ENCODE measurements around the gene CORO2A. TPM values are rescaled to one million over a fixed set of nuclear protein-coding genes. Genes with fewer than 3 reads are reported as not detected.

Gene CORO2A
- polyA plus RNA-seq, 1 of the 3 experiments (the other 2 are of a cell fraction), result 2.3 TPM

DNA sequence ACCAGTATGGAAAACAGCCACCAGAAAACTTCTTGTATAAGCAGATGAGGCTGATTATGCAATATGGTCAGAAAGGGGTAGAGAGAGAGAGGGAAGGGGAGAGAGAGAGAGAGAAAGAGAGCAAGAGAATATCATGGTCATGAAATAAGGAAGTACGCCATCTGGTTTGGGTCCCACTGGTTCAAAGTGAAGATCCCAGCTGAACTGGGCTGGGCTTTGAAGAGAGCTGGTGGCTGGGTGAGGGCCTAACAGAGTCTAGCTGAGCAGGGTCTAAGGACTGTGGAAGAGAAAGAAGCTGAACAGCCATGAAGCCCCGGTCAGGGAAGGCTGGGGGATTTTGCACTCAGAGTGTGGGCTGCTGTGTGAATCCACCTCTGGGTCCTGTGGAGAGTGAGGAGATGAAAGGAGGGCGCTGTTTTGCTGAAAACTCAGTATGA is 88.0 kb downstream of the CORO2A start:
- H3K9ac ChIP-seq, result no peak overlapping the region
- H3K4me2 ChIP-seq, result no peak overlapping the region
- H3F3A ChIP-seq (replicated peaks; ENCODE audit: insufficient read depth), result no peaks in the 10 kb centered on the region
- no peak for DNase-seq
- no peak overlapping the region for H3K27ac ChIP-seq (ENCODE audit: low read depth in 2 of 2, low read length in 1 of 2)
- H3K9me3 ChIP-seq, result no peaks in the 10 kb centered on the region
- TF ChIP-seq, protein P1, sequence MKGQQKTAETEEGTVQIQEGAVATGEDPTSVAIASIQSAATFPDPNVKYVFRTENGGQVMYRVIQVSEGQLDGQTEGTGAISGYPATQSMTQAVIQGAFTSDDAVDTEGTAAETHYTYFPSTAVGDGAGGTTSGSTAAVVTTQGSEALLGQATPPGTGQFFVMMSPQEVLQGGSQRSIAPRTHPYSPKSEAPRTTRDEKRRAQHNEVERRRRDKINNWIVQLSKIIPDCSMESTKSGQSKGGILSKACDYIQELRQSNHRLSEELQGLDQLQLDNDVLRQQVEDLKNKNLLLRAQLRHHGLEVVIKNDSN (IDR thresholded peaks at IDR 0.05; ENCODE audit: borderline replicate concordance, low read depth), result no peak
- TF ChIP-seq SMC3 (IDR thresholded peaks at IDR 0.05; ENCODE audit: low read depth, low read length), result no peak
- TF ChIP-seq, protein P2, sequence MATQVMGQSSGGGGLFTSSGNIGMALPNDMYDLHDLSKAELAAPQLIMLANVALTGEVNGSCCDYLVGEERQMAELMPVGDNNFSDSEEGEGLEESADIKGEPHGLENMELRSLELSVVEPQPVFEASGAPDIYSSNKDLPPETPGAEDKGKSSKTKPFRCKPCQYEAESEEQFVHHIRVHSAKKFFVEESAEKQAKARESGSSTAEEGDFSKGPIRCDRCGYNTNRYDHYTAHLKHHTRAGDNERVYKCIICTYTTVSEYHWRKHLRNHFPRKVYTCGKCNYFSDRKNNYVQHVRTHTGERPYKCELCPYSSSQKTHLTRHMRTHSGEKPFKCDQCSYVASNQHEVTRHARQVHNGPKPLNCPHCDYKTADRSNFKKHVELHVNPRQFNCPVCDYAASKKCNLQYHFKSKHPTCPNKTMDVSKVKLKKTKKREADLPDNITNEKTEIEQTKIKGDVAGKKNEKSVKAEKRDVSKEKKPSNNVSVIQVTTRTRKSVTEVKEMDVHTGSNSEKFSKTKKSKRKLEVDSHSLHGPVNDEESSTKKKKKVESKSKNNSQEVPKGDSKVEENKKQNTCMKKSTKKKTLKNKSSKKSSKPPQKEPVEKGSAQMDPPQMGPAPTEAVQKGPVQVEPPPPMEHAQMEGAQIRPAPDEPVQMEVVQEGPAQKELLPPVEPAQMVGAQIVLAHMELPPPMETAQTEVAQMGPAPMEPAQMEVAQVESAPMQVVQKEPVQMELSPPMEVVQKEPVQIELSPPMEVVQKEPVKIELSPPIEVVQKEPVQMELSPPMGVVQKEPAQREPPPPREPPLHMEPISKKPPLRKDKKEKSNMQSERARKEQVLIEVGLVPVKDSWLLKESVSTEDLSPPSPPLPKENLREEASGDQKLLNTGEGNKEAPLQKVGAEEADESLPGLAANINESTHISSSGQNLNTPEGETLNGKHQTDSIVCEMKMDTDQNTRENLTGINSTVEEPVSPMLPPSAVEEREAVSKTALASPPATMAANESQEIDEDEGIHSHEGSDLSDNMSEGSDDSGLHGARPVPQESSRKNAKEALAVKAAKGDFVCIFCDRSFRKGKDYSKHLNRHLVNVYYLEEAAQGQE (IDR thresholded peaks at IDR 0.05; ENCODE audit: low read depth, low read length), result no peak
- no peak for TF ChIP-seq EP300 (IDR thresholded peaks at IDR 0.05; ENCODE audit: borderline replicate concordance in 1 of 2, low read depth in 1 of 2, low read length in 1 of 2)
- no peak for TF ChIP-seq TEAD4 (IDR thresholded peaks at IDR 0.05; ENCODE audit: borderline replicate concordance, insufficient read depth)
- no peak for TF ChIP-seq NFIC (IDR thresholded peaks at IDR 0.05; ENCODE audit: borderline replicate concordance)
- TF ChIP-seq, protein P3, sequence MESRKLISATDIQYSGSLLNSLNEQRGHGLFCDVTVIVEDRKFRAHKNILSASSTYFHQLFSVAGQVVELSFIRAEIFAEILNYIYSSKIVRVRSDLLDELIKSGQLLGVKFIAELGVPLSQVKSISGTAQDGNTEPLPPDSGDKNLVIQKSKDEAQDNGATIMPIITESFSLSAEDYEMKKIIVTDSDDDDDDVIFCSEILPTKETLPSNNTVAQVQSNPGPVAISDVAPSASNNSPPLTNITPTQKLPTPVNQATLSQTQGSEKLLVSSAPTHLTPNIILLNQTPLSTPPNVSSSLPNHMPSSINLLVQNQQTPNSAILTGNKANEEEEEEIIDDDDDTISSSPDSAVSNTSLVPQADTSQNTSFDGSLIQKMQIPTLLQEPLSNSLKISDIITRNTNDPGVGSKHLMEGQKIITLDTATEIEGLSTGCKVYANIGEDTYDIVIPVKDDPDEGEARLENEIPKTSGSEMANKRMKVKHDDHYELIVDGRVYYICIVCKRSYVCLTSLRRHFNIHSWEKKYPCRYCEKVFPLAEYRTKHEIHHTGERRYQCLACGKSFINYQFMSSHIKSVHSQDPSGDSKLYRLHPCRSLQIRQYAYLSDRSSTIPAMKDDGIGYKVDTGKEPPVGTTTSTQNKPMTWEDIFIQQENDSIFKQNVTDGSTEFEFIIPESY (IDR thresholded peaks at IDR 0.05; ENCODE audit: borderline replicate concordance, low read depth), result no peak
- no peak for TF ChIP-seq RXRA (IDR thresholded peaks at IDR 0.05; ENCODE audit: borderline replicate concordance, low read depth)
- TF ChIP-seq, protein P4, sequence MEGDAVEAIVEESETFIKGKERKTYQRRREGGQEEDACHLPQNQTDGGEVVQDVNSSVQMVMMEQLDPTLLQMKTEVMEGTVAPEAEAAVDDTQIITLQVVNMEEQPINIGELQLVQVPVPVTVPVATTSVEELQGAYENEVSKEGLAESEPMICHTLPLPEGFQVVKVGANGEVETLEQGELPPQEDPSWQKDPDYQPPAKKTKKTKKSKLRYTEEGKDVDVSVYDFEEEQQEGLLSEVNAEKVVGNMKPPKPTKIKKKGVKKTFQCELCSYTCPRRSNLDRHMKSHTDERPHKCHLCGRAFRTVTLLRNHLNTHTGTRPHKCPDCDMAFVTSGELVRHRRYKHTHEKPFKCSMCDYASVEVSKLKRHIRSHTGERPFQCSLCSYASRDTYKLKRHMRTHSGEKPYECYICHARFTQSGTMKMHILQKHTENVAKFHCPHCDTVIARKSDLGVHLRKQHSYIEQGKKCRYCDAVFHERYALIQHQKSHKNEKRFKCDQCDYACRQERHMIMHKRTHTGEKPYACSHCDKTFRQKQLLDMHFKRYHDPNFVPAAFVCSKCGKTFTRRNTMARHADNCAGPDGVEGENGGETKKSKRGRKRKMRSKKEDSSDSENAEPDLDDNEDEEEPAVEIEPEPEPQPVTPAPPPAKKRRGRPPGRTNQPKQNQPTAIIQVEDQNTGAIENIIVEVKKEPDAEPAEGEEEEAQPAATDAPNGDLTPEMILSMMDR (IDR thresholded peaks at IDR 0.05), result no peak
- TF ChIP-seq POLR2AphosphoS5 (IDR thresholded peaks at IDR 0.05; ENCODE audit: low read depth, low read length), result no peak
- TF ChIP-seq, protein P5, sequence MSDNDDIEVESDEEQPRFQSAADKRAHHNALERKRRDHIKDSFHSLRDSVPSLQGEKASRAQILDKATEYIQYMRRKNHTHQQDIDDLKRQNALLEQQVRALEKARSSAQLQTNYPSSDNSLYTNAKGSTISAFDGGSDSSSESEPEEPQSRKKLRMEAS (IDR thresholded peaks at IDR 0.05; ENCODE audit: low read depth), result no peak
- no peak for TF ChIP-seq MEF2A (IDR thresholded peaks at IDR 0.05; ENCODE audit: borderline replicate concordance, low read depth)
- no peak for TF ChIP-seq CHD2 (IDR thresholded peaks at IDR 0.05; ENCODE audit: low read length, partially characterized antibody)
- TF ChIP-seq TAF1 (IDR thresholded peaks at IDR 0.05; ENCODE audit: borderline replicate concordance, low read depth, low read length), result no peak
- TF ChIP-seq MXI1 (IDR thresholded peaks at IDR 0.05; ENCODE audit: low read depth, low read length), result no peak
- no peak for TF ChIP-seq JUND (IDR thresholded peaks at IDR 0.05)
- no peak for TF ChIP-seq GABPA (IDR thresholded peaks at IDR 0.05; ENCODE audit: low read depth)
- H3K4me3 ChIP-seq (ENCODE audit: low read depth in 2 of 2, low read length in 1 of 2), result no peak overlapping the region
- POLR2A ChIA-PET, result no interaction called here
- H3K27me3 ChIP-seq (ENCODE audit: insufficient read depth), result no peaks in the 10 kb centered on the region
- no peaks in the 10 kb centered on the region for H3K79me2 ChIP-seq (ENCODE audit: insufficient read depth)
- peaks cover 0 to 3% of the 10 kb centered on the region in 2 experiments; a peak in 1 of 4 replicates for H3K4me1 ChIP-seq (ENCODE audit: control insufficient read depth in 1 of 2, insufficient read depth in 2 of 2, low read depth in 1 of 2, low read length in 1 of 2)
- CTCF ChIA-PET, result interaction anchor here (1.5 kb wide), 1 partner anchor 30 kb away, joined by 3 read pairs; no protein-coding TSS in a partner anchor
- peaks cover 1 to 19% of the 10 kb centered on the region in 2 experiments for H3K36me3 ChIP-seq (replicated peaks in 1 of 2; ENCODE audit: control insufficient read depth in 1 of 2, insufficient read depth in 2 of 2, low read length in 1 of 2)
- H4K20me1 ChIP-seq (ENCODE audit: insufficient read depth), result no peaks in the 10 kb centered on the region
- WGBS (ENCODE audit: low lambda C conversion rate), result 96% methylated on average over 3 of the region's 3 CpGs
- H3K9me2 ChIP-seq, result no peaks in the 10 kb centered on the region
- H2AFZ ChIP-seq (ENCODE audit: low read depth), result no peak overlapping the region
